Peyer's patch (tissue), 4 donors: Measurements from ENCODE around the gene ALKBH1.

Source experiments
- POLR2A ChIP-seq, 2 donors: fragments of 450-650 bp; IDR thresholded peaks; one replicate each; pipeline ENCODE4 v1.5.1; 2017; ENCODE audit warnings: antibody characterized with exemption in 2 of 2, mild to moderate bottlenecking in 2 of 2, moderate library complexity in 2 of 2
- TF ChIP-seq, protein P1 (sequence below), 6 experiments: fragments of 450-650 bp in 4 of 6; fragments of 200-600 bp in 2 of 6; sonication (generic) in 1 of 6; IDR thresholded peaks; one replicate each; pipeline ENCODE4 v1.5.1; 2017 to 2019; ENCODE audit warnings: antibody characterized with exemption in 6 of 6, mild to moderate bottlenecking in 3 of 6, moderate library complexity in 1 of 6

DNA sequence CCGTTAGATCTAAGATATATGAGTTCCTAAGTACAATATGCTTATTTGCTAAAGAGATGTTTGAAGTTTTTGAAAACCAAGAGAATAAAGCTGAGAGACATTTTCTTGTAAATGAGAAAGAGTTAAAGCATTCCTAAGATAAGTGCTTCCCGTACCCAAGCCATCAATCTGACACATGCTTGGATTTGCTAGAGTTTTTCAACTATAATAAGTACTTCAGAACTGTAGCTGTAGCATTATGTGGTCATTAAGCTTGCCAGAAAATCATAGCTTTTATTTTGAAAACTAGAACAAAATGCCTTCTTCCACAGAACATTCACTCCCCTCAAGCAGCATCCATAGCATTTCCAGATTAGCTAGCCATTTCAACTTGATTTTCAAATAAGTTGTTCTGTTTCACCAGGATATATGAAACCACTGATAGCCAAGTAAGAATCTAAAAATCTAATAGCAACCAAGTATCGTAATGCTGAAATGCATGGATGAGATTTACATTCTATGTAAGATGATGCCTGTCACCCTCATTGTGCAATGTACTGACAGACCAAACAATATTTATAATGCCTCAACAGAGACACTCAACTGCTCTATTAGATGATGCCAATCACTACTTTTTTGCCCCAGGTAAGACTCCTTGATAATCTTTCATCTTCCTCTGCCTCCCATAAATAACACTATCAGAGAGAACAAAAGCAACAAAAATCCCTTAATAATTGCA is 45.1 kb upstream of the ALKBH1 start:
- TF ChIP-seq, protein P1, sequence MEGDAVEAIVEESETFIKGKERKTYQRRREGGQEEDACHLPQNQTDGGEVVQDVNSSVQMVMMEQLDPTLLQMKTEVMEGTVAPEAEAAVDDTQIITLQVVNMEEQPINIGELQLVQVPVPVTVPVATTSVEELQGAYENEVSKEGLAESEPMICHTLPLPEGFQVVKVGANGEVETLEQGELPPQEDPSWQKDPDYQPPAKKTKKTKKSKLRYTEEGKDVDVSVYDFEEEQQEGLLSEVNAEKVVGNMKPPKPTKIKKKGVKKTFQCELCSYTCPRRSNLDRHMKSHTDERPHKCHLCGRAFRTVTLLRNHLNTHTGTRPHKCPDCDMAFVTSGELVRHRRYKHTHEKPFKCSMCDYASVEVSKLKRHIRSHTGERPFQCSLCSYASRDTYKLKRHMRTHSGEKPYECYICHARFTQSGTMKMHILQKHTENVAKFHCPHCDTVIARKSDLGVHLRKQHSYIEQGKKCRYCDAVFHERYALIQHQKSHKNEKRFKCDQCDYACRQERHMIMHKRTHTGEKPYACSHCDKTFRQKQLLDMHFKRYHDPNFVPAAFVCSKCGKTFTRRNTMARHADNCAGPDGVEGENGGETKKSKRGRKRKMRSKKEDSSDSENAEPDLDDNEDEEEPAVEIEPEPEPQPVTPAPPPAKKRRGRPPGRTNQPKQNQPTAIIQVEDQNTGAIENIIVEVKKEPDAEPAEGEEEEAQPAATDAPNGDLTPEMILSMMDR (IDR thresholded peaks at IDR 0.05), result no peak
- TF ChIP-seq POLR2A (IDR thresholded peaks at IDR 0.05), result no peak
